GM19240 (cell line): ENCODE results near the gene PRDM15.
"Not testable (repeated sequence)": the region's sequence is repeated elsewhere in the genome, so short reads cannot be mapped to it uniquely, and the experiment has no call there.

Experiments
- DNase-seq: peaks from one replicate; pipeline ENCODE4 v3.0.0; 2011; ENCODE audit warnings: low spot score; ENCODE audit not compliant: insufficient read length

The PRDM15 gene

GRCh38 chr21:41808094-41808493 lies 71.0 kb downstream of the PRDM15 start:
- no peak for DNase-seq

- DNase-seq = no peak
Measured at GRCh38 chr21:41806773-41807172, 72.4 kb downstream of the PRDM15 start.

DNA sequence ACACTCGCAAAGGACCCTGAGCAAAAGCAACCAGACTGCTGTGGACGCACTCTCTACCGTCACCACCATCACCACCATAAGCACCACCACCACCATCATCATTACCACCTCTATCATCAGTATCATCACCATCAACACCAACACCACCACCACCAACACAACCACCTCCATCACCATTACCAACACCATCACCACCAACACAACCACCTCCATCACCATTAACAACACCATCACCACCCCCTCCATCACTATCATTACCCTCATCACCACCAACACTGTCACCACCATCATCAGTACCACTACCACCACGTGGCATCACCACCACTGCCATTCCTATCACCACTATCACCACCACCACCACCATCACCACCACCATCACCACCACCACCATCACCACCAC lies 73.5 kb downstream of the PRDM15 start:
- DNase-seq = no peak

- DNase-seq = no peak
Measured at GRCh38 chr21:41805038-41805437, 74.1 kb downstream of the PRDM15 start.

- DNase-seq = no peak
Measured at GRCh38 chr21:41804381-41804780, 74.8 kb downstream of the PRDM15 start.

DNA sequence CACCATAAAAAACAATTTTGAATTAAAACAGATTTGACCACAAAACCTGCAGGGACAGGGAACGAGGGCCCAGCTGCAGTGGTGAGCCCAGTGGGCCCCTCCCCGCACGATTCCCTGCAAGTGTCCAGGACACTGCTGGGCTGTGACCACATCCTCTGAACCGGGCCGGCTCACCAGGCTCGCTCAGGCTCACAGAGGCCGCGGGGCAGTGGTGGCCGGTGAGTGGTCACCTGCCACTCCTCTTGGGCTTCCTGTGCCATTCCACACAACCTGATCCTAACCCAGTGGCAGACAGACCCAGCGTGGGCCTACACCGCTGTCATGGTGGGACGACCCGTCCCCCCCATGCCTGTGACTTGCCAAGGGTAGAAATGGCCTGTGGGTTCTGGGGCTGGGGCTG lies 75.8 kb downstream of the PRDM15 start:
- DNase-seq = no peak

DNA sequence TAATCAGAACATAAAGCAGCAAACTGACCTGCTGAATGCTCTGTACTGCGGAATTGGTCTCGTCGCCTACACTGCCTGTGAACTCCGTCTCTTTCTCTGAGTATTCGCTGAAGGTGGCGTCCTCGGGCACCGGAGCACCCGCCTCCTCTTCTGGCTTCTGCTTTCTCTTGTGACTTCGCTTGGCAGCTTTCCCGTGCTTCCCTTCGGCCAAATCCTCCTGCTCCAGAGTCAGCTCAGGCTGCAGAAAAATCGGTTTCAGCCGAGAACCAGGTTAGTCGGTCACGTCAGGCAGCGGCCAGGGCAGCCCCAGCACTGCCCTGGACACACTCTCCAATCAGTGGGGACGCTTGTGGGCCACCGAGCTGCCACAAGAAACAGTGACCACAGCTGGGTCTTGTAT lies 76.5 kb downstream of the PRDM15 start:
- DNase-seq = no peak

DNA sequence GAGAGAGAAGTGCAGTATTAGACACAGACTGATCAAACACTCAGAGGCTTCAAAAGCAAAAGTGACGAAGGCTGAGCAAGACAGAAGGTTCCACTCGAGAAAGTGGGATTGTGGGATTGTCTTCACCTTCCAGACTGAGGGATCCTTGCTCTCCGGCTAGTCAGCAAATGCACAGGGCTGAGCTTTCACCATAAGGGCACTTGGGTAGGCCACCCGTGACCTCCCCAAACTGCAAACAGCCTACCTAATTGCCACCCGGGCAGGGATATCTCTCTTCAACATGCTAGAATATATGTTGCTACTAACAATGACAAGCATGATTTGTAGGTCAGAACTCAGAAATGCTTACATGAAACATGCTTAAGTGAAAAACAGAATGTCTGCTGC lies 77.0 kb downstream of the PRDM15 start:
- DNase-seq = no peak

DNA sequence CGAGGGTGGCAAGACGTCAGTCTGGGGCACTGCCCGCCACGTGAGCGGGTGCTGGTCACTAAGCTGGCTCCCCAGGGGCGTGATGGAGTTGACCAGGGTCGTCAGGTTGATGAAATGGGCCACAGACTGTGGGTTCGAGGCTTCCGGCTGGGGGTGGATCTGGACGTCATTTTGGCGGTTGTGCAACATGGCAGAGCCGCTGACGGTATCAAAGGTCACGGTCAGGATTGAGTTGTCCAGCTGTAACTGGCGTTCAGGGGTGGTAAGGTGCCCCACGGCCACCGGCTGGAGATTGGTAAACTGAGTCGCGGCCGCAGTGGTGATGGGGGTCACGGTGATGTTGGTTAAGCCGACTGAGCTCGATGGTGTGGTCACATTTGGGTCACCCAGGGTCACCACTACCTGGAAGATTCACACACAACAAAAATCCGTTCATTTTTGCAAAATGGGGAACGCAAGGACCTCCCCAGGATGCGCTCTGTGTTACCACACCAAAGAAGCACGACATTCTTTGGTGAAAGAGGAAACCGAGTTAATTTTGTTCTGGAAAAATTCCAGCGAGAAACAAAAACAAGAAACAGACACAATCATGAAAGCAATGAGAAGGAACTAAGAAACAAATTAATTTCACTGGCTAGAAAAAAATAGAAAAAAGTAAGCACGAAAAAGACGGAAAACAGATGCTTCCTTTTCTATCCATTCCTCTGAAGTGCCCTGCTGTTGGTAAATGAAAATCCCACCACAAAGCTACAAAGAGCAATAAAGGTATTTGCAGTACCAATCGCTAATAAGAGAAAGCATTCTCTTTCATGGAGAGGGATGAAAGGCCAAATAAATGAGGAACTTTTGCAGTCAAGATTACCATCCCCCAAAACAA lies 77.6 kb downstream of the PRDM15 start:
- no peak for DNase-seq

DNA sequence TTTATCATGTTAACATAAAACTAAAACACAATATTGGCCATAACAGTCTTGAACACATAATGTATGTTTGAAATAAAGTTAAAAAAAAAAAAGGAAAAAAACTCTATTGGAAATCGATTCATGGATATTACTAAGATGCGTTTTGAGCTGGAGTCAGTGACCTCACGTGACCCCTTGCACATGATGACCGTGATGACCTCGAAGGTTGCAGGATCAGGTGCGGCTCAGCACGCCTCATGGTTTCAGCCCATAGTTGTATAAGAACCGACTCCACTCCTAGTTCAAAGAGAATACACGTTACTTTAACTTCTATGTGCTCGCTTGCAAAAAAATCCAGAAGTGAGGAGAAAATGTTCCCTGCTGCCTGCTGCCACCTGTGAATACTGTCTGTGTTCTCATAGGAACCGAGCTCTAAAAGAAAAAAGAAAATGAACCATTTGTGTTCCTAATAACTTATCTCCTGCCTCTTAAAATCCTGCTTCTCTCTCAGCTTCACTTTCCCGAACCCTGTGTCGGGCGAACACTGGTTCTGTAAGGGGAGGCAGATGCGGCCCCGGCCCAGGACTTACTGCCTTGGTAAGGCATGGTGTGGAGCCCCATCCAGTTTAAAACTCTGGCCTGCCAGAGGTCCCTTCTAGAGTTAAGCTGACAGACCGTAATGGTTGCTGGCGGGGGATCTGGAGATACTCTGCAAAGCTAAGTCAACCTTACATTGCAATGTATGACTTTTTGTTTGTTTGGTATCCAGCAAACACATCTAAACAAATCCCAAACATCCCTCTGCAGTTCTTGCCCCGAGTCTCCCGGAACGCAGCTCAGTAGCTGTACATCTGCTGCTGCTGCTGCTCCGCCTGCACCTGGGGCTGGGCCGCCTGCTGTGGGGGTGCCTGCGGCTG lies 78.5 kb downstream of the PRDM15 start:
- DNase-seq = no peak

DNA sequence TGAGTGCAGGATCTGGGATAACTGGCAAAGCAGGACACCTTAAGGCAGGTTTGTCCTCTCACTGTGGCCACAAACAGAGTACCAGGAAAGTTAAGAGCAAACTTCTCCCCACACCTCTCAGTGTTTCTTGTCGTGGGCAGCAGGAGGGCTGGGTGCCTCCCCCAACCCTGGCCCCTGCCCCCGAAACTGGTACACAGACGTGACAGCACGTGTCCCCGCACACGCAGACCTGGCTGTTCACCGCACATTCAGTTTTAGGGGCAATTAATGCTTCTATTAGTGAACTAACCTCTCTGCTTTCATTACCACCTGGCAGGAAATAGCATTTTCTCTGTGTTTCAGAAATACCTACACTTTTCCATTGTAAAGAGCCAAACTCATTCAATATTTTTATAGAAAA lies 79.4 kb downstream of the PRDM15 start:
- no peak for DNase-seq

- no peak for DNase-seq
Measured at GRCh38 chr21:41798326-41798725, 80.8 kb downstream of the PRDM15 start.

- DNase-seq = no peak
Measured at GRCh38 chr21:41796476-41797080, 82.6 kb downstream of the PRDM15 start.

- DNase-seq = no peak
Measured at GRCh38 chr21:41795726-41796125, 83.4 kb downstream of the PRDM15 start.

DNA sequence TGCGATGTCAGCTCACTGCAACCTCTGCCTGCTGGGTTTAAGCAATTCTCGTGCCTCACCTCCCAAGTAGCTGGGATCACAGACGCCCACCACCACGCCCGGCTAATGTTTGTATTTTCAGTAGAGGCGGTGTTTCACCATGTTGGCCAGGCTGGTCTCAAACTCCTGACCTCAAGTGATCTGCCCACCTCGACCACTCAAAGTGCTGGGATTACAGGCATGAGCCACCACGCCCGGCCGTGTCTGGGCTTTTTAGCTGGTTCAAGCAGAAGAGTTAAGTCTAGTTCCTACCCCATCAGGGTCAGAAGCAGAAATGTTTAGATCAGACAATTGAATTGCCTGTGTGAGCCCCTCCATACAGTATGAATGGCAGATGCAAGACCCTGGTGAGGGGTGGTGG lies 84.5 kb downstream of the PRDM15 start:
- DNase-seq = no peak

DNA sequence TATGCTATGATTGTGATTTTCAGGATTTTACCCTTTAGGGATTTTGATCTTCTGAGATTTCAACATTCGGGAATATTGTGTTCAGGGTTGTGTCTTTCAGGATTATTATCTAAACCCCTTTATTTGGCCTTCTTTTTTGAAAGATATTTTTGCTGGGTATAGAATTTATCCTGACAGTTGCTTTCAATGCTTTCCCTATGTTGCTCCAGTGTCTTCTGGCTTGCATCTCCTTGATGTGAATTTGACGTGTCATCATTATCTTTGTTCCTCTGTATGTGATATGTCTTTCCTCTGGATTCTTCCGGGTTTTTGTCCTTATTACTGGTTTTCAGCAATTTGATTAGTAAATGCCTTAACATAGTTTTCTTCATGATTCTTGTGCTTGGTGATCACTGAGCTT lies 86.4 kb downstream of the PRDM15 start:
- DNase-seq = no peak

DNA sequence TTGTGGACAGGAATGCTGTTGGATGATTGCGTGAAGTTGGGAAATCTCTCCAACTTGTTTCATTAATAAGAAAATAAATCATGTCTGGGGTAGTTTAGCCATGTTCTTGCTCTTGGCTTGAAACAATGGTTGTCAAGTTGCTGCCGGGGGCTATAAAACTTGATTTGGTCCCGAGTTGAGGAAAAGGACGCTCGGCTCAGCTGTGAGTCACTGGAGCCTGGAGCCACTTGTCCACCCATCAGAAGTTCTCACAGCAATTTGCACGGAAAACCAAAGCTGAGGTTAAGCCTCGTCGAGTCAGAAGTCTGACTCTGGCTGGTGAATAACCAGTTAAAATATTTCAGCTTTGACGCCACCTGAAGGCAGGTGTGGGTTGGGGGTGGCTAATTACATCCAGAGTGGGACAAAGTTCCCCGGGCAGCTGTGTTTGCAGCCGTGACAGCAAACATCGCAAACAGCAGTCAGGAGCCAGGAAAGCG lies 92.6 kb downstream of the PRDM15 start:
- DNase-seq = no peak

- not testable (repeated sequence) for DNase-seq
Measured at GRCh38 chr21:41785262-41785661, 93.9 kb downstream of the PRDM15 start.

DNA sequence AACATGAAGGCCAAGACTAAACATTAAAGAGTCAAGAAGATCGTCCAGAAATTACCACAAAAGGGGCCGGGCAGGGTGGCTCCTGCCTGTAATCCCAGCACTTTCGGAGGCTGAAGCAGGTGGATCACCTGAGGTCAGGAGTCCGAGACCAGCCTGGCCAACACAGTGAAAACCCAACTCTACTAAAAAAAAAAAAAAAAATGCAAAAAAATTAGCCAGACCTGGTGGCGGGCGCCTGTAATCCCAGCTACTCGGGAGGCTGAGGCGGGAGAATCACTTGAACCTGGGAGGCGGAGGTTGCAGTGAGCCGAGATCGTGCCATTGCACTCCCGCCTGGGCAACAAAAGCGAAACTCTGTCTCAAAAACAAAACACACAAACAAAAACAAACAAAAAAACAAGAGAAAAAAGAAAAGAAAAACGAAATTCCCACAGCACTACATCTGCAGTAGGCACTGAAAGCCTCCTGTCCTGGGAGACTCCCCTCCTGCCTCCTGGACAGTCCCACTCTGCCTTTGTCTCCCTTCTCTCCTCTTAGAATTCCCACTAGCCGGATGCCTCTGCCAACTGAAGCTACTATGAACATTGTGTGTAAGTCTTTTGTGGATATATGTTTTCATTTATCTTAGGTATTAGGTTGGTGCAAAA lies 94.6 kb downstream of the PRDM15 start:
- DNase-seq = no peak

DNA sequence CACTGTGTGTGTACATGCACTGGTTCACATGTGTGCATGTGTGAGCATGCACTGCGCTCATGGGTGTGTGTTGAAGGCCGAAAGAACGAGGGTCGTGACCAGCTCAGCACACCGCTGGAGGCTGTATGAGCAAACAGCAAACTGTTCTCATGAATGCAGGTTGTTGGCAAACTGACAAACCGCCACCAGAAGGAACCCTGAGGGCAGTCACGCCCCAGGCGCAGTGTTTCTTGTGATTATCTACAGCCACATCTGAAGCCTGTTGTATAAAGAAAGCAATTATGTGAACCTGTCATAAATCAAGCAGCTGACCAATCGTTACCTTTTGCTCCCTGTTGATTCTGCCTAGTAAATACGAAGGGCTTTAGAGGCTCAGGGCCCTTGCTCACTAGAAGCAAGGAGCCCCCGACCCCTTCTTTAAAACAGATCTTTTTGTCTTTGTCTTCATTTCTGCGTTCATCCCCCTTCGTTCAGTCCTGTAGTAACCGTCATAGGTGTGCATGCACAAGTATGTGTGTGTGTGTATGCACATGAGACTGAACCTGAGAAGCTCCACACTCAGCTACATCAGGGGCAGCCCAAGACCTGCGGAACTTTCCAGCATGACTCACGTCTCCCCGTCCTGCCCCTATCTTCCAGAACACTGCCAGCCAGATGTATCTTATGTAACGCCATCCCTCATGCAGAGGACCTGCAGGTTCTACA lies 95.5 kb downstream of the PRDM15 start:
- no peak for DNase-seq

DNA sequence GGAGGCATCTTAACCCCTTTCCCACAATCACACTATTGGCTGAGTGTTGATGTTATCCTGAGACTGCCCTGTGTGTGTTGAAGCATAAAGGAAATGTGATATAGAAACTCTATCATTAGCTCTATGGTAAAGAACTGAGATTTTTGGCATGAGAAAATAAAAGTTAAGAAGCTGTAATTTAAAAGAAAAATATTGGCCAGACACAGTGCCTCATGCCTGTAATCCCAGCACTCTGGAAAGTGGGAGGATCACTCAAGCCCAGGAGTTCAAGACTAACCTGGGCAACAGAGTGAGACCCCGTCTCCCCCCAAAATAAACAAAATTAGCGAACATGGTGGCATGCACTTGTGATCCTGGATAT lies 98.1 kb downstream of the PRDM15 start:
- no peak for DNase-seq
